Liver (tissue), 3 donors: Measurements from ENCODE around the gene OR8B2.

ENCODE experiments used
- CTCF ChIP-seq: fragments of 150-350 bp; IDR thresholded peaks from 2 replicates; pipeline ENCODE4 v1.5.1; 2017; ENCODE audit warnings: improper control_type of control experiment, low read depth, low read length; ENCODE audit not compliant: missing input control
- JUND ChIP-seq, 2 donors: IDR thresholded peaks; 2 replicates each; pipeline ENCODE4 v1.6.1; 2016; ENCODE audit warnings: antibody characterized with exemption in 2 of 2
- SP1 ChIP-seq: IDR thresholded peaks from 2 replicates; pipeline ENCODE4 v1.6.1; 2018; ENCODE audit warnings: antibody characterized with exemption, mild to moderate bottlenecking
- donor health status: healthy.
- donor health status: healthy.

- no peak for TF ChIP-seq CTCF
- no peak for TF ChIP-seq JUND (IDR thresholded peaks at IDR 0.05)
- no peak for TF ChIP-seq SP1
Measured at GRCh38 chr11:124405581-124405980, 21.3 kb upstream of the OR8B2 start.
